Testis (tissue), 3 donors: ENCODE data around the gene RABAC1. TPM values are rescaled to one million over a fixed set of nuclear protein-coding genes. Genes with fewer than 3 reads are reported as not detected.
"Not testable (repeated sequence)": the region's sequence is repeated elsewhere in the genome, so short reads cannot be mapped to it uniquely, and the experiment has no call there.

Experiments used
- DNase-seq: peaks from one replicate; pipeline ENCODE4 v3.0.0-alpha.2; 2019
- H3K27ac ChIP-seq, 2 donors: fragments of 200-600 bp; sonication (generic); one replicate each; pipeline ENCODE4 v1.5.1; 2019
- H3K27me3 ChIP-seq: fragments of 200-600 bp; sonication (generic); one replicate; pipeline ENCODE4 v1.5.1; 2019
- H3K36me3 ChIP-seq: fragments of 200-600 bp; sonication (generic); one replicate; pipeline ENCODE4 v1.5.1; 2017; ENCODE audit warnings: low read depth; ENCODE audit errors: missing control alignments
- H3K4me1 ChIP-seq: fragments of 200-600 bp; sonication (generic); one replicate; pipeline ENCODE4 v1.5.1; 2019
- H3K4me3 ChIP-seq, 2 donors: fragments of 200-600 bp; sonication (generic); one replicate each; pipeline ENCODE4 v1.5.1; 2017 to 2019
- H3K9me3 ChIP-seq: fragments of 200-600 bp; sonication (generic); one replicate; pipeline ENCODE4 v1.5.1; 2017
- POLR2A ChIP-seq: fragments of 450-650 bp; IDR thresholded peaks from one replicate; pipeline ENCODE4 v1.6.1; 2017; ENCODE audit warnings: antibody characterized with exemption, mild to moderate bottlenecking, moderate library complexity
- WGBS, 2 donors: methylation state at CpG; one replicate each; pipeline ENCODE4 v1.1.5; 2018; 5-methylcytosine and 5-hydroxymethylcytosine counted together
- intact Hi-C: fragments of 100-400 bp; cut with DNase I; formaldehyde crosslinking; loops from one replicate; pipeline ENCODE4 v1.15.1; 2023; ENCODE audit warnings: low total_unique reads
- polyA plus RNA-seq: library from polyadenylated mRNA; stranded (reverse); fragments of 350-450 nt; fragmentation: Illumina TruSeq; extraction: RNeasy Lipid Tissue Mini Kit (QIAGEN cat#74804); gene quantifications from one replicate; pipeline ENCODE4 v1.2.3, GENCODE V29; 2014; ENCODE audit warnings: low read depth, low replicate concordance; ENCODE audit not compliant: insufficient read depth
- total RNA-seq, 2 donors: library from RNA; depleted of rRNA; stranded (reverse); fragments of >200 nt; gene quantifications; one replicate each; pipeline ENCODE4 v1.2.3, GENCODE V29; 2016
- TF ChIP-seq, protein P1 (sequence below), 3 experiments: fragments of 450-650 bp in 2 of 3; fragments of 200-600 bp in 1 of 3; sonication (generic) in 1 of 3; IDR thresholded peaks; one replicate each; pipeline ENCODE4 v1.5.1; 2016 to 2019; ENCODE audit warnings: antibody characterized with exemption in 3 of 3, mild to moderate bottlenecking in 2 of 3, moderate library complexity in 1 of 3

The RABAC1 gene
- total and polyA plus RNA-seq, 3 donors from 2014 or later, result 143 to 196 (median 182) TPM

DNA sequence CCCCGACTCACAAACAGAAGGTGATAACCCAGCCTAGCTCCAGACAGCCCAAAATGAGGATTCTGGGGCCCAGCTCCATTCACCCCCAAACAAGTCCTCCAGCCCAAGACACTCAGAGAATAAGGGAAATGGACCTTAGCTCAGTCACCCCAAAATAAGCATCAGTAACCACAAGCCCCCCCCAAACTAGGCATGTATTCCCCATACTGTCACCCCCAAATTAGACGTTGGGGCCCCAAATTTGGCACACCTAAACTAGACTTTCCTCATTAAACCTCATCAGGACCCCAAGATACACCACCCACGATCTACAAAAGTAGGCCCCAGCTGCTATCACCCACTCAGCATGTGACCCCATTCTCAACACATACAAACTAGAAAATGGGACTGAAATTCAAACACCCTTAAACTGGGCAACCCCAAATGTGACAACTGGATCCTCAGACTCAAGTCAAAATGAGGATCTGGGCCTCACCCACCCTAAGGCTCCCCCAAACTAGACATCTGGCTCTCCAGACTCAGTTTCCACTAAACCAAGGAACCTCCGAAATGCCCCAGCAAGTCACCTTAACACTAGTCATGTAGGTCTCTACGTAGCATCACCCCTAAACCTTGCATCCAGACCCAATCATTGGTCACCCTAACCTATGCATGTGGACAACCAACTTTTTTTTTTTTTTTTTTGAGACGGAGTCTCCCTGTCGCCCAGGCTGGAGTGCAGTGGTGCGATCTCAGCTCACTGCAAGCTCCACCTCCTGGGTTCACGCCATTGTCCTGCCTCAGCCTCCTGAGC lies 17.5 kb downstream of the RABAC1 start:
- Histone ChIP-seq H3K4me1 (peaks cover 3% of the 10 kb centered on the region), H3K27ac (no peak overlapping the region), H3K27me3 (no peaks in the 10 kb centered on the region), H3K36me3 (no peaks in the 10 kb centered on the region), H3K9me3 (no peaks in the 10 kb centered on the region), H3K4me3 (no peak overlapping the region)
- WGBS, 2 donors, result 73 to 89% methylated on average over 9 of the region's 9 CpGs
- intact Hi-C loops, result no loop called here
- TF ChIP-seq, protein P1, sequence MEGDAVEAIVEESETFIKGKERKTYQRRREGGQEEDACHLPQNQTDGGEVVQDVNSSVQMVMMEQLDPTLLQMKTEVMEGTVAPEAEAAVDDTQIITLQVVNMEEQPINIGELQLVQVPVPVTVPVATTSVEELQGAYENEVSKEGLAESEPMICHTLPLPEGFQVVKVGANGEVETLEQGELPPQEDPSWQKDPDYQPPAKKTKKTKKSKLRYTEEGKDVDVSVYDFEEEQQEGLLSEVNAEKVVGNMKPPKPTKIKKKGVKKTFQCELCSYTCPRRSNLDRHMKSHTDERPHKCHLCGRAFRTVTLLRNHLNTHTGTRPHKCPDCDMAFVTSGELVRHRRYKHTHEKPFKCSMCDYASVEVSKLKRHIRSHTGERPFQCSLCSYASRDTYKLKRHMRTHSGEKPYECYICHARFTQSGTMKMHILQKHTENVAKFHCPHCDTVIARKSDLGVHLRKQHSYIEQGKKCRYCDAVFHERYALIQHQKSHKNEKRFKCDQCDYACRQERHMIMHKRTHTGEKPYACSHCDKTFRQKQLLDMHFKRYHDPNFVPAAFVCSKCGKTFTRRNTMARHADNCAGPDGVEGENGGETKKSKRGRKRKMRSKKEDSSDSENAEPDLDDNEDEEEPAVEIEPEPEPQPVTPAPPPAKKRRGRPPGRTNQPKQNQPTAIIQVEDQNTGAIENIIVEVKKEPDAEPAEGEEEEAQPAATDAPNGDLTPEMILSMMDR (IDR thresholded peaks at IDR 0.05), result no peak
- no peak for TF ChIP-seq POLR2A
- no peak for DNase-seq

DNA sequence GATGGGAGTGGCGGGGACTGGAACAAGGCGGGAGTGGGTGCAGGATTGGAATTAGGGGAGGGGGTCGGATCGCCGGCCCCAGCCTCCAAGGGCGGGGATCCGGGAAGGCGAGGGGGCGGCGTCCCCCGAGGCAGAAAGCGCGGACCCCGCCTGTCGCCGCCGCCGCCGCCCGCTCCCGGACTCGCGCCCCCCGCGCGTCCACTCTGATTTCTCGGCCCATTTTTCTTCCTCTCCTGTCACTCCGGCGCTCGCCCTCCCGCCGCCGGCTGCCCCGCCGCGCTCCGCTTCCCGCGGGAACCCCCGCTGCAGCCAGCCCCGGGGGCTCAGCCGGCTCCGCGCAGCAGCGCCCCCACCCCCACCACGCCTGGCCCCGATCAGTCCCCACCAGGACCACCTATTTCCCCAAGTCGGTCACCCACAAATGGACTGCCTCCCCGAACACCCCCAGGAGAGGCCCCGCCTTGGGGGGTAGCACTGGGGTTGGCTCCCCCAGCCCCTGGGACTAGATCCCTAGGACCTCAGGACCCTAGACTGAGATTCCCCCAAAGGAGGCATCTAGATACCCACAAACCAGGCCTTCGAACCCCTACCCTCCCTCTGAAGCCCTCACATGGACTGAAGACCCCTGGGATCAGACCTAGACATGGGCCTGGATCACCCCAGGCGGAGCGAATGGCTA lies 18.3 kb downstream of the RABAC1 start:
- peaks cover 3% of the 10 kb centered on the region for H3K4me1 ChIP-seq
- no peak for TF ChIP-seq POLR2A
- TF ChIP-seq, protein P1 (IDR thresholded peaks at IDR 0.05), result no peak
- H3K9me3 ChIP-seq, result no peaks in the 10 kb centered on the region
- peak overlapping the region; percentile 49 to 54 for H3K4me3 ChIP-seq
- intact Hi-C loops, result no loop called here
- H3K27ac ChIP-seq, result no peak overlapping the region
- no peaks in the 10 kb centered on the region for H3K27me3 ChIP-seq
- DNase-seq, result no peak
- 5 to 8% methylated on average over 24 to 52 of the region's 53 CpGs for WGBS, 2 donors
- H3K36me3 ChIP-seq, result no peaks in the 10 kb centered on the region

DNA sequence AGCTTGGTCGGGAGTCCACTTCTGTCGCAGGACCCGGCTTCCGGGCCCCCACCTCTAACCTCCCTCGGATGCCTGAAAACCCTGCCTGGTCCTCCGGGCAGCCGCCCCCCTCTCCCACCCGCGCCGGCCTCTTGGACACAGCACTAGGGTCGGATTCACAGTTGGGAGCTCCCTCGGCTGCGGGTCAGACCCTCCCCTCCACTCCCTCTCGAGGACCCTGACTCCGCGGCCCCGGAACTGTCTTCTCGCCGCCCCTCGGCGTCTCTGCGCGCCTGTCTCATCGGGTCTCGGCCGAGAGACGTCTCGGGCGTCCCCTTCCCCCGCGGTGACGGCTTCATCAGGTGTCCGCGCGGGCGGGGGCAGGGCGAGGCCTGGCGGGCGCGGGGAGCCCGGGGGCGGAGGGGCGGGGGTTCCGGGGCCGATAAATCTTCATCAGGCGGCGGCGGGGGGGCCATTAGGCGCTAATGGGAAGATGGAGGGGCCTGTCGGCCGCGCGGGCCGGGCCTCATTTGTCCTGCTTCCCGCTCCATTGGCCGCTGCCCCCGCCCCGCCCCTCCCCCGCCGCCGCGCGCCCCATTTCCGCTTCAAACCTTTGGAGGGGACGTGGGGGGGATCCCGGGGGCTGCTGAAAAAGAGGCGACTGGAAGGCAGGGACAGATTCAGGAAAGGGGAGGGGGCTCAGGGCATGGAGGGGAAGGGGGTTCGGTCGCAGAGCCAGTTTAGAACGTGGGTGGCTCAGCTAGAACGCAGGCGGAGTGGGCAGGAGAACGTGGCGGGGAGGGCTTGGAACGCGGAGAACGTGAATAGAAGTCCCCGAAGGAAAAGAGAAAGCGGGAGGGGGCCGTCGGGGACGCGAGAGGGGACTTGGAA lies 19.0 kb downstream of the RABAC1 start:
- no peaks in the 10 kb centered on the region for H3K27me3 ChIP-seq
- peak; percentile 21 for DNase-seq

DNA sequence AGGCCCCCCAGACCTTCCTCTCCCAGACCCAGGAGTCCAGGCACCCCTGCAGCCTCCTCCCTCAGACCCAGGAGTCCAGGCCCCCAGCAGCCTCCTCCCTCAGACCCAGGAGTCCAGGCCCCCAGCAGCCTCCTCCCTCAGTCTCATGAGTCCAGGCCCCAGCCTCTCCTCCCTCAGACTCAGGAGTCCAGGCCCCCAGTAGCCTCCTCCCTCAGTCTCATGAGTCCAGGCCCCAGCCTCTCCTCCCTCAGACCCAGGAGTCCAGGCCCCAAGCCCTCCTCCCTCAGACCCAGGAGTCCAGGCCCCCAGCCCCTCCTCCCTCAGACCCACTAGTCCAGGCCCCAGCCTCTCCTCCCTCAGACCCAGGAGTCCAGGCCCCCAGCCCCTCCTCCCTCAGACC lies 19.9 kb downstream of the RABAC1 start:
- H3K27ac ChIP-seq, H3K4me1 ChIP-seq, H3K36me3 ChIP-seq, DNase-seq, H3K27me3 ChIP-seq, intact Hi-C loops, H3K9me3 ChIP-seq, H3K4me3 ChIP-seq: not testable (repeated sequence)

More for the DNA sequence above, 19.0 kb downstream of the RABAC1 start:
- Histone ChIP-seq H3K4me1 (peaks cover 3% of the 10 kb centered on the region), H3K27ac (no peak overlapping the region), H3K4me3 (peak overlapping the region; percentile 49 to 54), H3K36me3 (no peaks in the 10 kb centered on the region), H3K9me3 (no peaks in the 10 kb centered on the region)
- TF ChIP-seq, protein P1 (IDR thresholded peaks at IDR 0.05), result no peak
- intact Hi-C loops, result no loop called here
- WGBS, 2 donors, result 2 to 4% methylated on average over 25 to 82 of the region's 83 CpGs
